Stimulated activated CD4-positive, alpha-beta T cell treated with anti-CD3 and anti-CD28 coated beads, Interleukin-1b, Interleukin-23, amount 100 ng/mL, for 24 hours (primary cell): ENCODE results near the gene TNFAIP8L3.
"Not testable (repeated sequence)": the region's sequence is repeated elsewhere in the genome, so short reads cannot be mapped to it uniquely, and the experiment has no call there.

ENCODE experiments used
- DNase-seq, 4 experiments: peaks; one replicate each; pipeline ENCODE4 v3.0.0-alpha.2; 2020; ENCODE audit warnings: low read depth in 4 of 4, low spot score in 1 of 4

The TNFAIP8L3 gene

DNA sequence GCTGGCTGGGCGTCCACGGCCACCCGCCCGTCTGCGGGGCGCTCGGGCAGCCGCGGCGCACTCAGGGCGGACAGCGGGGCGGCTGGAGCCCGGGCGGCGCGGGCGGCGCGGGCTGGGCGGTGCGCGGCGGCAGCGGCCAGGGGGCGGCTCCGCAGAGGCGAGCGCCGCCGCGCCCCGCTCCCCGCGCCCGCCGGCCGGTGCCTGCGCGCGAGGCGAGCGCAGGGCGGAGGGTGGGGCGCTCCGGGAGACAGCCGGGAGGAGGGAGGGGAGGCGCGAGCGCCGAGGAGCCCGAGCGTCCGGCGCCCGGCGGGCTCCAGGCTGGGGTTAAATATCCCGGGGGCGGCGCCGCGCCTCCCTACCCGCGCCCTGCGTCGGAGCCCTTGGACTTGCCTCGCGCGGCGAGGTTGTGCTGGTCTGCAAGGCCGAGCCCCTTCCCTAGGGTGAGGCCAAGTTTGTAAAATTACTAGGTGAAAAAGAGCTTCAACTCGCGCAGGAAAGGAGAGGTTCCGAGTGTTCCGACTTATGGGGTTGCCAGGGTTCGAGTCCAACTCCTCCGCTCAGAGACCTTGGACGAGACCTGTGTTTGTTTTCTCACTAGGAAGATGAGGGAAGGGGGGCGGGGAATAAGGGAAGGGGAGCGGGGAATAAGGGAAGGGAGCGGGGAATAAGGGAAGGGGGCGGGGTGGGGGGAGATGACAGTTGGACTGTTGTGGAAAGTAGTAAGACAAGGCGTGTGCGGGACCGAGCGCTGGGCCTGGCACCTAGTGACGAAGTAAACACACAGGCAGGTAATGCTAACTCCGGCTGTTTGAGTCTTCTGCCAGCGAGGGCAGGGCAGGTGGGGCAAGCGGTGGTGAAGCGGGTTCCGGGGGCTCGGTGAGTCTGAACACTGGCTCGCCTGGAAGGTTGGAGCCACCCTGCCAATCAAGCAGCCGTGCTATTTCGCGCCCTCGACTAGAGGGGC lies at the start of gene TNFAIP8L3:
Gene TNFAIP8L3 (minus strand): TSS at position 301 of the 964 bp plus-strand sequence. CDS start 311 bp downstream, outside the sequence.
- no peak for DNase-seq

DNA sequence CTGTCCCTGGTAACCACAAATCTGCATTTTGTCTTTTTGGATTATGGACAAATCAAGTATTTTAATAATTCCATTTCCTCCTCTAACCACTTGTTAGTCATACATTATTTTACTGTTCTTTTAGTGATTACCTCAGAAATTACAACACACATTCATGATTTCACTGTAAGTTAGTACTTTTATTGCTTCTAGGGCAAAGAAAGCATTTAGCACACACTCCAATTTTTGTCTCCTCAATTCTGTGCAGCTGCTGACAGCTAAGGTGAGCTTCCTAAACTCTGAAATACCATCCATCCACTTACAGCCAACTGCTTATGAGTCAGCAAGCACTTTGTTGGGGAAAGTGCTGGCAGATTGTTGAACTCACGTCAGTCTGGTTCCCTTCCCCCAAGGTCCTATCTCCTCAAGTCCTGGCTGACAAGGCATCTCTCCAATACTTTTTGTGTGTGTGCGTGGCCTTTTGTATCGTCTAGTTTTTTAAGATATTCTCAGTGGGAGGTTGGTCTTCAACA lies 49.4 kb upstream of the TNFAIP8L3 start:
- no peak for DNase-seq

DNA sequence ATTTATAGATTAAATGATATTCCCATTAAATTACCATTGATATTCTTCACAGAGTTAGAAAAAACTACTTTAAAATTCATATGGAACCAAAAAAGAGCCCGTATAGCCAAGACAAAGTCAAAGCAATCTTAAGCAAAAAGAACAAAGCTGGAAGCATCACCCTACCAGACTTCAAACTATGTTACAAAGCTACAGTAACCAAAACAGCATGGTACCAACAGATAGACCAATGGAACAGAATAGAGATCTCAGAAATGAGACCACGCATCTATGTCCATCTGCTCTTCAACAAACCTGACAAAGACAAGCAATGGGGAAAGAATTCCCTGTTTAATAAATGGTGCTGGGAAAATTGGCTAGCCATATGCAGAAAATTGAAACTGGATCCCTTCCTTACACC lies 45.6 kb upstream of the TNFAIP8L3 start:
- DNase-seq: not testable (repeated sequence)

DNA sequence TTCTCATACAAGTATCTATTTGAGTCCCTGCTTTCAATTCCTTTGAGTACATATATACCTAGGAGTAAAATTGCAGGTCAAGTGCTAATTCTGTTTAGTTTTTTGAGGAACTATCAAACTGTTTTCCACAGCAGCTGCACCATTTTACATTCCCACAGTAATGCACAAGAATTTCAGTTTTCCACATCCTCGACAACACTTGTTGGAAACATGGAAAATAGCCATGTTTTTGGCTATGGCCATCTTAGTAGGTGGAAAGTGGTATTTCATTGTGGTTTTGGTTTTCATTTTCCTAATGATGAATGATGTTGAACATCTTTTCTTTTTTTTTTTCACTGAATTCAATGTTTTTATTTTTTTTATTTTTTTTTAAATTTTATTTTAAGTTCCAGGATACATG lies 44.4 kb upstream of the TNFAIP8L3 start:
- no peak for DNase-seq

DNA sequence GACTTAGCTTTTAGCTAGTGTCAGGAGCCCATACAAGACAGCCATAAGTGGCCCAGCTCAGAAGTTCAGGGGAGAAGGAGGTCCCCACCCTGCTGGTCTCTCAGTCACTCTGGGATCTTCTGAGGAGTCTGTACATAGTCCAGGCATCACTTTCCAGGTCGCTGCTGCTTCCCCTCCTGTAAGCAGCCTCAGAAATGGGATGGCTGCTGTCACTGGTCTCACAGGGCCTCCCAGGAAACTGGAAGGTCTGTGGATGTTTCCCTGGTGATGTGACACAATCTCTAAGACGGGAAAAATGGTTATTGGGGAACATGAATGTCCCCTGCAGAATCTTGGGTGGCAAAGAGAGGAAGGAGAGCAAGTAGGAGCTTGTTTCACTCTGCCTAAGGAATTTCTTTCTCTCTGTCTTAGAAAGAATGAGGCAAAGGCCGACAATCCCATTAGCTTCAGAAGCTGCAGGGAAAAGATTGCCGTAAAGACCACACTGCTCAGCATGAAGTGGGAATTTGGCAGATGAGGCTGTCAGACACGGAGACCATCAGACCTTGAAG lies 43.2 kb upstream of the TNFAIP8L3 start:
- no peak for DNase-seq

DNA sequence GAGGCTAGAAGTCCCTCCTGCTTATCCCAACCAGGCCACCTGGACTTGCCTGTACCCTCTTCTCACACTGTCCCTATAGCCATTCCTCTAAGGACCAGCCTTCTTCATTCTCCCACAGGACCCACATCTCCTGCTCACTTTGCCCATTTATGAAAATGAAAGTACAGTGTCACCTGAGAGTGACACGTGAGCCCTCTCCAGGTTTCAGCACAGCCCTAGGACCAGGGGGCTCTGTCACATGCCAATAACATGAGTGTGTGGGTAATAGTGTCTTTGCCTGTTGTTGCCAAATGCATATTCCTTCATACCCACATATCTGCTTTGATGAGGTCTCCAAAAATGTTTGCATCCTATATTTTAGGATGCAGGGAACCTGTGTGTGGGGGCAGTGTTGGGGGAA lies 42.3 kb upstream of the TNFAIP8L3 start:
- no peak for DNase-seq

DNA sequence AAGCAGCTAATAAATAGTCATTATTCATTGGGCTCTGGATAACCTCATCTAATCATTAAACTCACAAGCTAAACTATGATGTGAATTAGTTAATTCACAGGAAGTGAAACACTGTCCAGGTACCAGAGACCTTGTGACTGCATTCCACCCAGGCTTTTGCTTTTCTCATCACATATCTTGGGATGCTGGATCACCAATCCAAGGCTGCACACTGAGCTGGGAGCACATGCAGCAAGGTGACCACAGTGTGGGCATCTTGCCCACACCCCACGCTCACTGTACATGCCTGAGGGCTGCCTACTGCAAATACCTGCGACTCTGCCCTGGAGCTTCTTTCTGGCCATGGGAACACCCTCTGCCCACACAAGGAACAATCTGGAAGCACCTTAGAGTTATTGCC lies 40.6 kb upstream of the TNFAIP8L3 start:
- no peak for DNase-seq

DNA sequence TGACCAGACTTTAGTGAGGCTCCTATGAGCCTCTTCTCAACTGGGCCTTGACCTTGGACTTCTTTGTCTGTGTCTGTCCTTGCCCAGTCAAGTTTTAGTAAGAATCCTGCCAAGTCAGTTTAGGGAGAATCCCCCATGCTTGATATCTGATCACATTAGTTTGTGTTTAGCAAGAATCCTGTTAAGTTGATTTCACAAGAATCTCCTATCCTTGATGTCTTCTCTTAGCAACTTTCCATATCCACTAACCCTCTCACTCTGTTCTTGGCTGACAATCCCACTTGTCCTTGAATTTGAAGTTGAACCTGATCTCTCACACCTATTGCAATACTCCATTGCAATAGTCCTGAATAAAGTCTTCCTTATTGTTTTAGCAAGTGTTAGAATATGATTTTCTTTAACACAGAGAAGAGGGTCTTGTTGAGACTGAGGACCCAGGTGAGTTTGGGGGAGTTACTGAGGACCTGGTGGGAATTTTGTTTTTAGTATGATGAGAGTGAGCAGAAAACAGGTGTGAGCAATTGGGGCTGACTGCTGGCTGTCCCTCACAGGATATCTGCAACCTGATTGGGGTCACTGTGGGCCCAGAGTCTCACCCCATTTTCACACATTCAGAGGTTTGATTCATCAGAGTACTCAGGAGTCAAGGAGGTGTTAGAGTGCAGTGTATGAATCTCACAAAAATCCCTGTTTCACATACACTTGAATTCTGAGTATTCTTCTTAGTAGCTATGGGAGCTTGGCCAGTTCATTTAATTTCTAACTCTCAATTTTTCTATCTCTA lies 39.9 kb upstream of the TNFAIP8L3 start:
- no peak for DNase-seq

DNA sequence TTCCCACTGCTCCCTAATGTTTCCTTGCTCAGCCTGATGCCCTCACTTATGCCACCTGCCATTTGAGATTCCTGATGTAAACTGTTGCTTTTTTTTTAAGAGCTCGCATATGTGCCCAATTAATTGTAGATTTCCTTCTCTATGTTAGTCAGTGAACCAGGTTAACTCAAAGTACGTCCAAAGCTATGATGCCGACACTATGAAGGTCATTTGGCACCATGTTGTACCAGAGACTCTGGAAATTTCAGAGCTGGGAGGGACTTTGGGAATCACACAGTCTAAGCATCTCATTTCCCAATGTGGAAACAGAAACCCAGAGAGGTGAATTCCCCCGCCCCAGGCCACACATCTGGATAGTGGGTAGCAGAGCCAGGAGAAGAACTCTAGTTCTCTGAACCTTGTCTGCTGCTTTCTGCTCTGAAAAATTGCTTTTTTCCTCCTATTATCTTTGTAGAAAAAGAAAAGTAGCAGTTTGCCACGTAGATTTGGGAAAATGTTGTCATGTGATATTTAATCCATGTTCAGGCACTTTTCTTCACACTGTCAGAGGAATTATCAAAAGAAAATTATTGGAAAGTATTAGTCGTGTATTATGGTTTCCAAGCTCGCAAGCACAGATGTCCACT lies 38.5 kb upstream of the TNFAIP8L3 start:
- no peak for DNase-seq

DNA sequence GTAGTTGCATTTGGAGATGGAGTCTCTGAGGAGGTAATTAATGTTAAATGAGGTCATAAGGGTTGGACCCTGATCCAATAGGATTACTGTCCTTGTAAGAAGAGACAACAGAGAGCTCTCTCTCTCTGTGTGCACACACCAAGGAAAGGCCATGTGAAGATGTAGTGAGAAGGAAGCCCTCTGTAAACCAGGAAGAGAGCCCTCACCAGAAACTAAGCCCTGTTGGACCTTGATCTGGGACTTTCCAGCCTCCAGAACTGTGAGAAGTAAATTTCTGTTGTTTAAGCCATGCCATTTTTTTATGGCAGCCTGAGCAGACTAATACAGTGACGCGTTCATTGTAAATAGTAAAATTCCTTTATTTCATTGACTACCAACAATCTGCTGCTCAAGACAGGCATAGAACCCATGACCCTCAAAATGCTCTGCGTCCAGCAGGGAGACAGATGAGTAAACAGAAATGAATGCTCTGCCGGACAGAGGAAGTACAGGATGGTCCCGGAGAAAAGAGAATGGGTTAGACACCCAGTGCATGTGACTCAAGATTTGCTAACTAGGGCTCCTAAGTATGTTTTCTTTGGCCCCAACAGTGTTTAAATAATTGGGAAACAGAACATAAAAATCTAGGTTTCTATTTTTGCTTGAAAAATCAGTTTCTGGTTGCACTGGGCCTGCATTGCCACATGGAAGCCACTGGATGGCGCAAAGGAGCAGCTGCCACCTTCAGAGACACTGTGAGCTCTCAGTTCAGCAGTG lies 37.9 kb upstream of the TNFAIP8L3 start:
- no peak for DNase-seq

DNA sequence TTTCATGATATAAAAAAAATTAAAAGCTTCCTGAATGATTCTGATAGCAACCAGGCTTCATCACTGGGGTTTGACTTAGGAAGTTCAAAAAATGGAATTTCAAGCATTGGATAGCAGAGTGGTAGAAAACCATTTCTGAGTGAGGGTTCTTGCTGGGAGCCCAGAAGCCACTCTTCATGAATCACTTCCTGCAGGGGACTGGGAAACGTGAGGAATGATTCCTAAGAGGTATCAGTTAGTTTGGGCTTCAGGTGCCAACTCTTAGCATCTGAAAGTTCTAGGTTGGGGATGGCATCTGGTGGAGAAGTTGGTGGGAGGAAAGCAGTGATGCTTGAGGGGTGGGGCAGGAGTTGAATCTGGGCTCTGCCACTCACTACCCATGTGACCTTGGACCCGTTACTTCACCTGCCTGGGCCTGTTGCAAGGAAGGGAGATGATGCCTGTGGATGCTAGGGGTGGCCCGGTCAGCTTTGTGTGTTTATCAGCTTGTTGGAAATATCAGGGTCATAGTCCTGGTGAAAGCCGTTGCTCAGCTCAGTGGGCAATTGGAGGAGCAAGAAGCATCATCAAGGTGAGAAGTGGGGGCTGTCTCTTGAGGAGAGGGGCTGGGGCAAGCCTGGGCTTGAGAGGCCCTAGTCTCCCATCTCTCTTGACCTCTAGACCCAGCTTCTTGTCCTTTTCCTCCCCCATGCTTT lies 37.0 kb upstream of the TNFAIP8L3 start:
- DNase-seq: no peak

DNA sequence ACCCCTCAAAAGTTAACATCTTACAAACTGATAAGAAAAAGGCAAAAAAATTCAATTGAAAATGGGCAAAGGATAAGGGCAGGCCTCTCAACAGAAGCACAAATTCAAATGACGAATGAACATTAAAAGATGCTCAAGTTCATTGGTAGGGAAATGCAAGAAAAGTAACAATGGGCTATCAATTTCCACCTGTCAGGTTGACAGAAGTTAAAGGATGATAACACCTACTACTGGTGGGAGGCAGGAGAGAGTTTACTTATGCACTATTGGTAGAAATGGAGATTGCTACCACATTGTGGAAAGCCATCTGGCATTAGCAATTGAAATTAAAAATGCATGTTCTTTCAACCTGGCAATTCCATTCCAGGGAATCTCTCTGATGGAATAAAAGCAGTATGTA lies 35.6 kb upstream of the TNFAIP8L3 start:
- no peak for DNase-seq

DNA sequence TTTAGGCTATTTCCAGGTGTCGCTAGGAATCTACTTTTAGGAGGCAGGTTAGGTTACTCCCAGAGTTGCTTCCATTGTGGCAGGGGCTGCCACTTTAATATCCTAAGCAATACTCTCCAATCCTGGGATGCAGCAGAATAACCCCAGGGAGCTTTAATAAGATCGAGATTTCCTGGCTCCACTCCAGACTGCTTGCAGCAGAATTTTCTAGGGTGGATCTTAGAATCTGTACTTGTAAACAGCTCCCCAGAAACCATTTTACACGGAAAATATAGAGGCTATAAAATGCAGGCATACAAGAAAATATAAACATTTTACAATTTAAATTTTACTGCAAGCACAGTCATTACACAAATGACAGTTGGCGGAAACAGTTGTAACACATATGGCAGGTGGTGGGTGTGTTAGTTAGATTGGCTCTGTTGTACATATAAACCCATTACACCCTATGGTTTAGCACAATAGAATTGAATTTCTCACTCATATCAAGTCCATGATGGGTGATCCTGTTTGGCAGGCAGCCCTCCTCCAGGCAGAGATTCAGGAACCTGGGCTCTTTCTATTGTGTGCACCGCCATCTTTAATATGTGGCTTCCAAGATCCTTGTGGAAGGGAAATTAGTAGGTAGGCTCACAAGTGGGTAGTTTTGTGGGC lies 35.0 kb upstream of the TNFAIP8L3 start:
- no peak for DNase-seq

DNA sequence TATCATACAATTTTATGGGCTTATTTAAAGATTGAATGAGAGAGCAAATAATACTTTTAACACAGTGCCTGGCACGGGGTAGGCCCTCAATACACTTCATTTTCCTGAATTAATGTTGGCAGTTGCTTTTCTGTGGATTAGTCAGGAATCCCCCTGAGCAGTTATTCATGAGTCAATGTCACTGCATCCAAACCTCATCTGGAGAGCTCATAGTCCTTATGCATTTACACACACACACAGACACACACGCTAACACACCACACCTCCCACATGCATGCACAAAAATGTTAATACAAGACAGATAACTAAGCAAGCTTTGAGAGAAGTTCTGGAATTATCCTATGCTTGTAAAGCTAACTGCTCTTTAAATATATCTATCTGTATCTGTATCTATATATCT lies 34.0 kb upstream of the TNFAIP8L3 start:
- DNase-seq: no peak

DNA sequence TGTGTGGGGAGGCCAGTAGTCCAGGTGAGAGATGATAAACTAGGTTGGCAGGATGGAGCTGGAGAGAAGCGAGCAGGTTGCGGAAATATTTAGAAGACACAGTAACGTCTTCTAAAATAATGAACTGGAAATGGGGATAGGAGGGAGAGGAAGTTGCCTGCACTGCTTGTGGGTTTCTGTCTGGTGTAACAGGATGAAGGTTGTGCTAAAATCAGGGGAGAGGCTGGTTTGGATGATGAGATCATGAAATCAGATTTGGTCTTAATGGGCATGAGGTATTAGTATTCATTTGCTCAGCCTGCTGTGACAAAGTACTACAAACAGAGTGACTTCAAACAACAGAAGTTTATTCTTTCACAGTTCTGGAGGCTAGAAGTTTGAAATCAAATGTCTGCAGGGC lies 32.1 kb upstream of the TNFAIP8L3 start:
- no peak for DNase-seq

DNA sequence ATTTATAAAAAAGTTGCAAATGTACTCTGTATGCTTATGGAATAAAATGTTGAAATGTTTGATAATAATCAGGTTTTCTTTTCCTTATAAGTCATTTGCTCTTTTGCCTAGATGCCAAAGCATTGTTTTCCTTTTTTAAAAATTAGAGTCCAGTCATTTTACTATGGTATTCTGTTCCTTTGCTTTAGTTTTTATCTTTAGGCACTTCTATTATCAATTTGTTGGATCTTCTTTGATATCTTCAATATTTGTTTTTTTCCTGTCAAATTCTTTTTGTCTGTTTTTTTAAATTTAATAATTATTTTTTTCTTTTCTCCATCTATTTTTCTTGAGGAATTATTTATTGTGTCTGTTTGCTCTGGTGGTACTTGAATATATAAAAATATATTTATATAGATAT lies 28.3 kb upstream of the TNFAIP8L3 start:
- DNase-seq: not testable (repeated sequence)

DNA sequence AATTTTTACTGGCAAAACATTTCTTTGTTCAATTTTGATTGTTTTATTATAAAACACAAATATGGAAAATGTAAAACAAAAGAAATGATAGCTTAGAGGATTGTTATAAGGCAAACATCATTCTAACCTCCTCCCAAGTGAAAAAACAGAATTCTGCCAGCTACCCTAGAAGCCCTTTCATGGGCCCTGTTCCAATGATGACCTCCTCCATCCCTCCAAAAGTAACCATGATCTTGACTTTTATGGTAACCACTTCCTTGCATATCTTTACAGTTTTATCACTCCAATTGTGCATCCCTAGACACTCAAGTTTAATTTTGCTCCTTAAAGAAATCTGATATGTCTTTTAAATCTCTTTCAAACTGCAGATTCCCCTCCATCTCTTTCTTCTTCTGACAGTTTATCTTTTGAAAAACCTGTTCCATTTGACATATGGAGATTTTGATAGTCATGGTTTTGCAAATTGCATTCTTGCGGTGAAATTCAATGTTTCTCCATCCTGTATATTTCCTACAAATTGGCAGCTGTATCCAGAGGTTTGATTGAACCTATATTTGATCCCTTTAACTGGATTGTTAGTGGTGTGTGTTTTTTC lies 27.0 kb upstream of the TNFAIP8L3 start:
- no peak for DNase-seq

DNA sequence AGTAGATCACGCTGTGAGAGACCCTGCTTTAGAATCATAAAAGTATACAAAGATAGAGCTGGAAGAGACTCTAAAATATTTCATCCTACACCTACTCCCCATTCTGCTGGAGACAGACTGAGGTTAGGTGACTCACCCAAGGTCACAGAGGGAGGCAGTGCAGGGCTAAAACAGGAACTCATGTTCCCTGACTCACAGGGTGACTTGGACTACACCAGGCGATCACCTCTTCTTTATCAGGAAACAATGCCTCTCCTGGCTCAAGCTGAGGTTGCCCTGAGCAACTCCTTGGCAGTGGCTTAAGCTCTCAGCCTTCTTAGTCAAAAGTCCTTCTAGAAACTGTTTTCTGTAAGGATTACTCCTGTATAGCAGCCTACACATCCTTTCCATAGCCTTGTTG lies 26.4 kb upstream of the TNFAIP8L3 start:
- no peak for DNase-seq

DNA sequence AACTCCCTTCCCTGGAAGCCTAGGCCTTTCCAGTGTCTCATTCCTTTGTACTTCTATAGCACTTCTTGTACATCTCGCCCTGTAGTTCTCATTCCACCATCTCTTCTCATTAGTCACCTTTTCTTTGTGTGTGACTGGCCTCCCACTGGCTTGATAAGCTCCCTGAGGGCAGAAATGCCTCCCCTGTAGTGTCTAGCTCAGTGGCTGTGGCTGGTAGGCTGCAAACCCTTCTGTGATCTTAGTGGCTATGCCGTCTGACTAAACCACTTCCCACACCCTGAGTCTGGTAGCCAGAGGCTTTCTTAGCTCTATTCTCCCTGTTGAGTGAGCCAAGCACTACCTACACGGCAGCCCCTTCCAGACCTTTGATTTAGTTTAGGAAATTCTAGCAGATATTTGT lies 24.4 kb upstream of the TNFAIP8L3 start:
- no peak for DNase-seq
